ENCODE results near the gene USP37. TPM values are rescaled to one million over a fixed set of nuclear protein-coding genes. Genes with fewer than 3 reads are reported as not detected.

Gene USP37
- total RNA-seq, 3 donors from 2014 or later = 6.9 to 24.6 (median 14.4) TPM

GRCh38 chr2:218428846-218429558 is 139.1 kb downstream of the USP37 start:
- no peak overlapping the region for H3K27ac ChIP-seq
- intact Hi-C loops (cut with DNase I; ENCODE audit: low total_unique reads) = no loop called here

DNA sequence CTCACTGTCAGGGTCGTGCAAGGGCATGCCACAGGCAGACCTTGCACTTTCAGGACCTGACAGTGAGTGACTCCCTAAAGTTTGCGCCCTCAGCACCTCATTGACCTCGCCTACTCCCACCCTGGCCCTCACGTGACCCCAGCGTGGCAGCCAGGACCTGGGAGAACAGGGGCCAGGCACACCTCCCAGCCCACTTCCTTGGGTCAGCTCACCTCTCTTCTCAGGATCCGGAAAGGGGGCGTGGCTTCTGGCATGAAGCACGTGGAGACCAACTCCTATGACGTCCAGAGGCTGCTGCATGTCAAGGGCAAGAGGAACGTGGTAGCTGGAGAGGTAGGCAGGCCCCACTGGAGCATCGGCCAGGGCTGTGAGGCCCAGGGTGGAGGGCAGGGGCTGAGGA is 140.4 kb downstream of the USP37 start:
- intact Hi-C loops (cut with DNase I; ENCODE audit: low total_unique reads) = no loop called here
- no peaks in the 10 kb centered on the region for H3K36me3 ChIP-seq
- H3K27me3 ChIP-seq = no peaks in the 10 kb centered on the region
- no peak for DNase-seq (ENCODE audit: low spot score in 2 of 2)
- no peaks in the 10 kb centered on the region for H3K9me3 ChIP-seq
- no peaks in the 10 kb centered on the region for H3K4me1 ChIP-seq
- TF ChIP-seq POLR2AphosphoS5 (IDR thresholded peaks at IDR 0.05) (no peak), POLR2A (IDR thresholded peaks at IDR 0.05) (no peak)
- TF ChIP-seq, protein P1, sequence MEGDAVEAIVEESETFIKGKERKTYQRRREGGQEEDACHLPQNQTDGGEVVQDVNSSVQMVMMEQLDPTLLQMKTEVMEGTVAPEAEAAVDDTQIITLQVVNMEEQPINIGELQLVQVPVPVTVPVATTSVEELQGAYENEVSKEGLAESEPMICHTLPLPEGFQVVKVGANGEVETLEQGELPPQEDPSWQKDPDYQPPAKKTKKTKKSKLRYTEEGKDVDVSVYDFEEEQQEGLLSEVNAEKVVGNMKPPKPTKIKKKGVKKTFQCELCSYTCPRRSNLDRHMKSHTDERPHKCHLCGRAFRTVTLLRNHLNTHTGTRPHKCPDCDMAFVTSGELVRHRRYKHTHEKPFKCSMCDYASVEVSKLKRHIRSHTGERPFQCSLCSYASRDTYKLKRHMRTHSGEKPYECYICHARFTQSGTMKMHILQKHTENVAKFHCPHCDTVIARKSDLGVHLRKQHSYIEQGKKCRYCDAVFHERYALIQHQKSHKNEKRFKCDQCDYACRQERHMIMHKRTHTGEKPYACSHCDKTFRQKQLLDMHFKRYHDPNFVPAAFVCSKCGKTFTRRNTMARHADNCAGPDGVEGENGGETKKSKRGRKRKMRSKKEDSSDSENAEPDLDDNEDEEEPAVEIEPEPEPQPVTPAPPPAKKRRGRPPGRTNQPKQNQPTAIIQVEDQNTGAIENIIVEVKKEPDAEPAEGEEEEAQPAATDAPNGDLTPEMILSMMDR (IDR thresholded peaks at IDR 0.05) = no peak
- H3K4me3 ChIP-seq = no peak overlapping the region
- H3K27ac ChIP-seq = no peak overlapping the region

More at GRCh38 chr2:218428846-218429558, 139.1 kb downstream of the USP37 start:
- TF ChIP-seq POLR2A (IDR thresholded peaks at IDR 0.05) (no peak), POLR2AphosphoS5 (IDR thresholded peaks at IDR 0.05) (no peak)
- TF ChIP-seq, protein P1 (IDR thresholded peaks at IDR 0.05) = no peak
- Histone ChIP-seq H3K36me3 (no peaks in the 10 kb centered on the region), H3K4me1 (no peaks in the 10 kb centered on the region), H3K27me3 (no peaks in the 10 kb centered on the region), H3K9me3 (no peaks in the 10 kb centered on the region), H3K4me3 (no peak overlapping the region)
- no peak for DNase-seq (ENCODE audit: low spot score in 2 of 2)

GRCh38 chr2:218425531-218425930 is 142.6 kb downstream of the USP37 start:
- DNase-seq (ENCODE audit: low spot score in 2 of 2) = no peak
- no peaks in the 10 kb centered on the region for H3K9me3 ChIP-seq
- no peak overlapping the region for H3K4me3 ChIP-seq
- no peaks in the 10 kb centered on the region for H3K27me3 ChIP-seq
- no peaks in the 10 kb centered on the region for H3K4me1 ChIP-seq
- intact Hi-C loops (cut with DNase I; ENCODE audit: low total_unique reads) = no loop called here
- no peak overlapping the region for H3K27ac ChIP-seq
- TF ChIP-seq, protein P1 (IDR thresholded peaks at IDR 0.05) = no peak
- TF ChIP-seq POLR2A (IDR thresholded peaks at IDR 0.05) (no peak), POLR2AphosphoS5 (IDR thresholded peaks at IDR 0.05) (no peak)
- no peaks in the 10 kb centered on the region for H3K36me3 ChIP-seq

DNA sequence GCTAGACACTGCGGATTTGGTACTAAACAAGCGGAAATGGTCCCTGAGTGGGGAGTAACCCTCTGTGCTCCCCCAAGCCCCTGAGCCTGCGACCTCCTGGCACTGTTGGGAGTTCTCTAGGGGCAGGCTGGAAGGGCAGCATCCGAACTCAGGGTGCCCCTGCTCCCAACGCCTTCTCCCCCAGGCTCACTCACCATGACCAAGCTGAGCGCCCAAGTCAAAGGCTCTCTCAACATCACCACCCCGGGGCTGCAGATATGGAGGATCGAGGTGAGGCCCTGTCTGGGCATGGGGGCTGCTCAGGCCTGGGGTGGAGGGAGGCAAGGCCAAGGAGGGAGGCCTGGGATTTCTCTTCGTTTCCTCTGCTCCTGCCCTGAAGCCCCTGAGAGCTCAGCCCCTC is 144.6 kb downstream of the USP37 start:
- no peak overlapping the region for H3K4me3 ChIP-seq
- no peaks in the 10 kb centered on the region for H3K36me3 ChIP-seq
- H3K27ac ChIP-seq = no peak overlapping the region
- intact Hi-C loops (cut with DNase I; ENCODE audit: low total_unique reads) = no loop called here
- DNase-seq (ENCODE audit: low spot score in 2 of 2) = no peak
- TF ChIP-seq, protein P1 (IDR thresholded peaks at IDR 0.05) = no peak
- H3K27me3 ChIP-seq = no peaks in the 10 kb centered on the region
- H3K9me3 ChIP-seq = no peaks in the 10 kb centered on the region
- no peaks in the 10 kb centered on the region for H3K4me1 ChIP-seq

DNA sequence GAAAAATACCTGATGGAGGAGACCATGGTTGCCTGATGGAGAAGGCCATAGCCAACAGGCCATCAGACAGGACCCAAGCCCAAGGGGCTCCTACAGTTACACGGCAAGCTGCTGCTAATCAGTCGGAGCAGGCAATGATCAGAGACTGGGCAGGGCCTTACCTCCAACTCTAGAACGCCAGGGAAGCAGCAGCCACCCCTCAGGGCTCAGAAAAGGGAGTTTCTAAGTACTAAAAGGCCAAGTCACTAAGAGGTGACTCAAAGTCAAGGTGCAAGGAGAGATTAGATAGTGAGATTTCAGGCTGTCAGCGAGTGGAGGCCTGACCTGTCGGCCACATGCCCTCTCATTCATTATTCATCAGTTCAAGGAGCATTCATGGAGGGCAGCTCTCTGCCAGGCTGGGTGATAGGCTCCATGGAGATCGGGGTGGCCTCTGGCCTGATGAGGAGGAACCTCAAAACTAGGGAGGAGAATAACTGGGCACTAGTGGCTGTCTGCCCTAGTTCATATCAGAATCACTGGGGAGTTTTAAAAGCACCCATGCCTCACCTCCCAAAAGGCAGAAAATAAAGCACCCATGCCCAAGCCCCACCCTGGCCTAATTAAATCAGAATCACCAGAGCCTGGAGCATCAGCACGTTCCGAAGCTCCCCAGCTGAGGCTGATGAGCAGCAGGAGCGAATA is 145.6 kb downstream of the USP37 start:
- no peaks in the 10 kb centered on the region for H3K27me3 ChIP-seq
- H3K4me1 ChIP-seq = no peaks in the 10 kb centered on the region
- intact Hi-C loops (cut with DNase I; ENCODE audit: low total_unique reads) = no loop called here
- TF ChIP-seq, protein P1 (IDR thresholded peaks at IDR 0.05) = no peak
- no peak for TF ChIP-seq POLR2AphosphoS5 (IDR thresholded peaks at IDR 0.05)
- no peak for TF ChIP-seq POLR2A (IDR thresholded peaks at IDR 0.05)
- H3K36me3 ChIP-seq = no peaks in the 10 kb centered on the region
- DNase-seq (ENCODE audit: low spot score in 2 of 2) = no peak
- no peaks in the 10 kb centered on the region for H3K9me3 ChIP-seq
- H3K27ac ChIP-seq = no peak overlapping the region
- H3K4me3 ChIP-seq = no peak overlapping the region

Measured in breast epithelium (tissue), 4 donors.